ENCODE measurements around the gene LCE7A. TPM values are rescaled to one million over a fixed set of nuclear protein-coding genes. Genes with fewer than 3 reads are reported as not detected.

The LCE7A gene
- total RNA-seq, 4 donors from 2014 or later: not detected

- TF ChIP-seq POLR2A (IDR thresholded peaks at IDR 0.05): no peak
- no peak for TF ChIP-seq CTCF (IDR thresholded peaks at IDR 0.05)
- no peaks in the 10 kb centered on the region for H3K4me1 ChIP-seq
- H3K27ac ChIP-seq: no peak overlapping the region
- intact Hi-C loops (cut with DNase I): no loop called here
- H3K9me3 ChIP-seq: no peaks in the 10 kb centered on the region
- no peak for DNase-seq
- H3K36me3 ChIP-seq: no peaks in the 10 kb centered on the region
- no peak overlapping the region for H3K4me3 ChIP-seq
- no peaks in the 10 kb centered on the region for H3K27me3 ChIP-seq
Measured at GRCh38 chr1:152824964-152825363, 34.8 kb upstream of the LCE7A start.

DNA sequence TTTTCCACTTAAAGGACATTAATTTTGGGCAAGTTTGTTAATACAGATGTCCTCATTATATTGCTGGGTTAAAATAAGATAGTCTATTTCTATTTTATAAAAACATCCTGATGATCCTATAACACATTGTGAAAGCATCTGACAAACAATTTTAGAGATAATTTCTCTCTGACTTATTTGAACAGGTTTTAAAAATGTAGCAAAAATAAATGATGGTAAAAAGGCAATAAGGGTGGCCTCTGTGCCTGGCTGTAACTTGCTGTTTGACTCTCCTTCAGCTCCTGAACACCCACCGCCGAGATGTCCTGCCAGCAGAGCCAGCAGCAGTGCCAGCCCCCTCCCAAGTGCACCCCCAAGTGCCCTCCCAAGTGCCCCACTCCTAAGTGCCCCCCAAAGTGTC is 32.6 kb upstream of the LCE7A start, which contains the start of gene LCE1A:
Gene LCE1A, plus strand, starts transcription at position 301 of the 400 bp plus-strand sequence. Its CDS starts 0 bp downstream, at position 301.
- no peak for TF ChIP-seq POLR2A (IDR thresholded peaks at IDR 0.05)
- Histone ChIP-seq H3K36me3 (no peaks in the 10 kb centered on the region), H3K4me1 (no peaks in the 10 kb centered on the region), H3K27me3 (peaks cover 0 to 7% (median 0%) of the 10 kb centered on the region in 4 donors), H3K9me3 (no peaks in the 10 kb centered on the region), H3K27ac (no peak within 1 kb of the TSS), H3K4me3 (no peak within 1 kb of the TSS)
- intact Hi-C loops (cut with DNase I): no loop called here
- no peak for DNase-seq
- 80 to 89% methylated on average over 2 of the region's 2 CpGs for WGBS, 2 donors

GRCh38 chr1:152836870-152837269 is 22.9 kb upstream of the LCE7A start:
- no peak for DNase-seq
- Histone ChIP-seq H3K4me3 (no peak overlapping the region), H3K4me1 (no peaks in the 10 kb centered on the region), H3K27me3 (no peaks in the 10 kb centered on the region), H3K27ac (no peak overlapping the region), H3K36me3 (no peaks in the 10 kb centered on the region), H3K9me3 (no peaks in the 10 kb centered on the region)
- intact Hi-C loops (cut with DNase I): no loop called here
- no peak for TF ChIP-seq POLR2A (IDR thresholded peaks at IDR 0.05)
- TF ChIP-seq CTCF (IDR thresholded peaks at IDR 0.05): no peak
- WGBS, 2 donors: 28 to 40% methylated on average over 2 of the region's 2 CpGs

GRCh38 chr1:152842556-152842955 is 17.2 kb upstream of the LCE7A start, which contains the start of gene LCE6A:
LCE6A (plus strand) TSS chr1:152842856; CDS start chr1:152843521, 665 bp downstream.
- no peak within 1 kb of the TSS for H3K4me3 ChIP-seq
- intact Hi-C loops (cut with DNase I): no loop called here
- no peaks in the 10 kb centered on the region for H3K36me3 ChIP-seq
- DNase-seq: no peak
- no peaks in the 10 kb centered on the region for H3K9me3 ChIP-seq
- H3K4me1 ChIP-seq: no peaks in the 10 kb centered on the region
- no peaks in the 10 kb centered on the region for H3K27me3 ChIP-seq
- WGBS, 2 donors: 47% methylated on average over 2 of the region's 3 CpGs; no CpG with 5 or more reads in 1 of the 2 donors
- TF ChIP-seq CTCF (IDR thresholded peaks at IDR 0.05) (no peak), POLR2A (IDR thresholded peaks at IDR 0.05) (no peak)
- H3K27ac ChIP-seq: no peak within 1 kb of the TSS

GRCh38 chr1:152855661-152856060 is 4.1 kb upstream of the LCE7A start:
- TF ChIP-seq CTCF (IDR thresholded peaks at IDR 0.05): no peak
- no peak for TF ChIP-seq POLR2A (IDR thresholded peaks at IDR 0.05)
- no peaks in the 10 kb centered on the region for H3K36me3 ChIP-seq
- 41 to 79% methylated on average over 2 of the region's 2 CpGs for WGBS, 2 donors
- no peak overlapping the region for H3K27ac ChIP-seq
- intact Hi-C loops (cut with DNase I): no loop called here
- H3K4me1 ChIP-seq: no peaks in the 10 kb centered on the region
- no peaks in the 10 kb centered on the region for H3K27me3 ChIP-seq
- DNase-seq: no peak
- H3K9me3 ChIP-seq: no peaks in the 10 kb centered on the region
- no peak overlapping the region for H3K4me3 ChIP-seq

- Histone ChIP-seq H3K4me3 (no peak overlapping the region), H3K27me3 (no peaks in the 10 kb centered on the region), H3K27ac (no peak overlapping the region), H3K9me3 (no peaks in the 10 kb centered on the region), H3K4me1 (peaks cover 0 to 3% (median 0%) of the 10 kb centered on the region in 3 donors), H3K36me3 (no peaks in the 10 kb centered on the region)
- DNase-seq: no peak
- intact Hi-C loops (cut with DNase I): no loop called here
- WGBS, 2 donors: 13 to 40% methylated on average over 1 of the region's 1 CpG
- TF ChIP-seq POLR2A (IDR thresholded peaks at IDR 0.05) (no peak), CTCF (IDR thresholded peaks at IDR 0.05) (no peak)
Measured at GRCh38 chr1:152858062-152858461, 1.7 kb upstream of the LCE7A start.

All from esophagus squamous epithelium (tissue), 5 donors.